HepG2 (cell line): ENCODE measurements around the gene PTPRCAP. TPM values are rescaled to one million over a fixed set of nuclear protein-coding genes. Genes with fewer than 3 reads are reported as not detected.

Experiments
- ARID4A ChIP-seq: sonication (generic); formaldehyde crosslinking; IDR thresholded peaks from 2 replicates; pipeline ENCODE4 v1.5.0; 2020; ENCODE audit warnings: mild to moderate bottlenecking, missing genetic modification reagents, borderline replicate concordance
- ATF5 ChIP-seq: sonication (generic); formaldehyde crosslinking; IDR thresholded peaks from 2 replicates; pipeline ENCODE4 v1.4.0; 2020; ENCODE audit warnings: mild to moderate bottlenecking, low read depth, missing genetic modification reagents
- CHCHD3 ChIP-seq: sonication (generic); formaldehyde crosslinking; IDR thresholded peaks from 2 replicates; pipeline ENCODE4 v1.8.0; 2022; ENCODE audit warnings: mild to moderate bottlenecking, missing genetic modification reagents, moderate library complexity
- DMTF1 ChIP-seq: sonication (generic); formaldehyde crosslinking; IDR thresholded peaks from 2 replicates; pipeline ENCODE4 v1.4.0; 2020; ENCODE audit warnings: mild to moderate bottlenecking, missing genetic modification reagents
- FLYWCH1 ChIP-seq: sonication (generic); formaldehyde crosslinking; IDR thresholded peaks from 2 replicates; pipeline ENCODE4 v1.8.1; 2023; ENCODE audit warnings: mild to moderate bottlenecking, missing genetic modification reagents
- GABPB1 ChIP-seq: IDR thresholded peaks from 2 replicates; pipeline ENCODE4 v1.6.1; 2016; ENCODE audit warnings: mild to moderate bottlenecking, missing genetic modification reagents, moderate library complexity, missing compliant biosample characterization
- HHEX ChIP-seq: IDR thresholded peaks from 2 replicates; pipeline ENCODE4 v1.6.1; 2016; ENCODE audit warnings: control low read depth
- IKZF4 ChIP-seq: sonication (generic); formaldehyde crosslinking; IDR thresholded peaks from 2 replicates; pipeline ENCODE4 v1.5.1; 2020; ENCODE audit warnings: borderline replicate concordance, mild to moderate bottlenecking, low read depth, missing genetic modification reagents; ENCODE audit errors: not compliant biosample characterization
- KAT7 ChIP-seq: IDR thresholded peaks from 2 replicates; pipeline ENCODE4 v1.6.1; 2018; ENCODE audit warnings: borderline replicate concordance, missing compliant biosample characterization
- RFX1 ChIP-seq: fragments of 450-650 bp; IDR thresholded peaks from 2 replicates; pipeline ENCODE4 v1.6.1; 2017
- YEATS2 ChIP-seq: sonication (generic); formaldehyde crosslinking; IDR thresholded peaks from 2 replicates; pipeline ENCODE4 v1.4.0; 2020; ENCODE audit warnings: missing genetic modification reagents, borderline replicate concordance
- YY1 ChIP-seq: IDR thresholded peaks from 2 replicates; pipeline ENCODE4 v1.6.1; 2011; ENCODE audit warnings: low read length, low read depth, moderate library complexity, mild to moderate bottlenecking; ENCODE audit not compliant: insufficient read depth, insufficient replicate concordance
- ZNF274 ChIP-seq: sonication (generic); formaldehyde crosslinking; IDR thresholded peaks from 2 replicates; pipeline ENCODE4 v1.5.1; 2020; ENCODE audit warnings: mild to moderate bottlenecking, missing genetic modification reagents
- ZNF431 ChIP-seq: sonication (generic); formaldehyde crosslinking; IDR thresholded peaks from 2 replicates; pipeline ENCODE4 v1.9.0; 2022; ENCODE audit warnings: missing genetic modification reagents, low read depth, mild to moderate bottlenecking, borderline replicate concordance
- ZNF503 ChIP-seq: sonication (generic); formaldehyde crosslinking; IDR thresholded peaks from 2 replicates; pipeline ENCODE4 v1.4.0; 2020; ENCODE audit warnings: missing genetic modification reagents
- ZNF530 ChIP-seq: sonication (generic); formaldehyde crosslinking; IDR thresholded peaks from 2 replicates; pipeline ENCODE4 v1.5.0; 2020; ENCODE audit warnings: low read depth, mild to moderate bottlenecking, missing genetic modification reagents
- ZNF546 ChIP-seq: sonication (generic); formaldehyde crosslinking; conservative IDR thresholded peaks from 2 replicates; pipeline ENCODE4 v1.8.1; 2023; ENCODE audit warnings: mild to moderate bottlenecking, missing genetic modification reagents
- ZNF703 ChIP-seq: sonication (generic); formaldehyde crosslinking; IDR thresholded peaks from 2 replicates; pipeline ENCODE4 v1.5.1; 2020; ENCODE audit warnings: missing genetic modification reagents, mild to moderate bottlenecking, moderate library complexity, borderline replicate concordance
- ZNF709 ChIP-seq: sonication (generic); formaldehyde crosslinking; IDR thresholded peaks from 2 replicates; pipeline ENCODE4 v1.5.0; 2020; ENCODE audit warnings: mild to moderate bottlenecking, missing genetic modification reagents
- ZSCAN9 ChIP-seq: IDR thresholded peaks from 2 replicates; pipeline ENCODE4 v1.6.1; 2016; ENCODE audit warnings: borderline replicate concordance
- polyA plus RNA-seq, 8 experiments: library from polyadenylated mRNA; depleted of rRNA in 3 of 8; stranded (reverse) in 7 of 8; unstranded in 1 of 8; fragments of >200 nt; fragmentation: Illumina TruSeq in 4 of 8; extraction: Trizol in 4 of 8; gene quantifications; 2 replicates each; pipeline versions ENCODE4 v1.2.1 to v1.2.3, GENCODE V29; 2011 to 2016; ENCODE audit warnings: low read depth in 4 of 8, missing spikeins in 1 of 8, mixed read lengths in 1 of 8; ENCODE audit not compliant: insufficient read depth in 1 of 8
- total RNA-seq, 5 experiments: library from RNA; depleted of rRNA; stranded (reverse); fragments of >200 nt; fragmentation: Illumina TruSeq; extraction: Trizol; gene quantifications; 2 replicates each; pipeline ENCODE4 v1.2.3, GENCODE V29; 2016; ENCODE audit warnings: low read depth in 1 of 5

The PTPRCAP gene
- total and polyA plus RNA-seq, 2 of the 13 experiments (the other 11 are each of a cell fraction or from before 2014, with no cell fraction given): 0.60 to 0.70 TPM

- TF ChIP-seq DMTF1 (CRISPR knock-in tag) (no peak), ZNF709 (CRISPR knock-in tag) (0 out of 2 replicates have a peak, but pooled peaks have one; percentile 51), KAT7 (CRISPR knock-in tag) (no peak), ZNF431 (CRISPR knock-in tag) (peak; percentile 69; the same call in 1 of the 2 replicates), IKZF4 (CRISPR knock-in tag) (no peak), ZNF503 (CRISPR knock-in tag) (no peak), YEATS2 (CRISPR knock-in tag) (peak; percentile 66; the same call in 1 of the 2 replicates), ZNF274 (CRISPR knock-in tag) (no peak; the same call in 1 of the 2 replicates), FLYWCH1 (CRISPR knock-in tag) (no peak), ATF5 (CRISPR knock-in tag) (no peak), HHEX (no peak), ZNF703 (CRISPR knock-in tag) (no peak), YY1 (peak; percentile 92), ZNF546 (CRISPR knock-in tag) (no peak), RFX1 (no peak), ZNF530 (CRISPR knock-in tag) (no peak), ZSCAN9 (CRISPR knock-in tag) (no peak), ARID4A (CRISPR knock-in tag) (peak; percentile 88), CHCHD3 (CRISPR knock-in tag) (peak; percentile 15; the same call in 1 of the 2 replicates), GABPB1 (peak; percentile 81)
Measured at GRCh38 chr11:67468759-67469507, 31.5 kb upstream of the PTPRCAP start, which contains the start of gene TMEM134 (continued).
